Caco-2 (cell line): Measurements from ENCODE around the gene SERPINB13. TPM values are rescaled to one million over a fixed set of nuclear protein-coding genes. Genes with fewer than 3 reads are reported as not detected.

Experiments
- BruUV-seq: library from RNA; stranded (reverse); fragments of 400-500 nt; replicated peaks from 2 replicates; lab custom pipeline; 2021; lab: Mats Ljungman, UMichigan
- CTCF ChIA-PET: fragments of 300-600 bp; sonication (Branson Sonifier 250); formaldehyde crosslinking; loops from one replicate; lab custom pipeline; 2022; ENCODE audit warnings: antibody characterized with exemption; lab: Charles Lee
- POLR2A ChIA-PET: fragments of 300-600 bp; sonication (Branson Sonifier 250); formaldehyde crosslinking; loops from one replicate; lab custom pipeline; 2022; ENCODE audit warnings: antibody characterized with exemption; lab: Charles Lee
- DNase-seq, 2 experiments: peaks; one replicate each; pipeline versions ENCODE4 v3.0.0 to v3.0.0-alpha.2; 2020 to 2022
- H3K27me3 ChIP-seq: replicated peaks from 2 replicates; pipeline ENCODE4 v1.6.0; 2011; ENCODE audit warnings: low read length; ENCODE audit not compliant: control insufficient read depth, insufficient read depth
- H3K36me3 ChIP-seq: 2 replicates; pipeline ENCODE4 v1.5.1; 2011; ENCODE audit warnings: low read length; ENCODE audit not compliant: control insufficient read depth, insufficient read depth
- H3K4me1 ChIP-seq: fragments of 250-450 bp; sonication (Bioruptor Pico); 2 replicates; pipeline ENCODE4 v1.5.1; 2020; ENCODE audit warnings: mild to moderate bottlenecking
- H3K4me3 ChIP-seq: 2 replicates; pipeline ENCODE4 v1.5.1; 2011; ENCODE audit warnings: low read depth, mild to moderate bottlenecking, control low read depth, low read length
- H3K9me3 ChIP-seq: fragments of 250-450 bp; sonication (Bioruptor Pico); 2 replicates; pipeline ENCODE4 v1.5.1; 2020; ENCODE audit warnings: mild to moderate bottlenecking, moderate library complexity
- H3K27ac Mint-ChIP-seq: one replicate; pipeline ENCODE4 v1.8.0; 2022; ENCODE audit warnings: mixed read lengths; ENCODE audit not compliant: unreplicated experiment
- H3K27me3 Mint-ChIP-seq: one replicate; pipeline ENCODE4 v1.8.0; 2022; ENCODE audit warnings: mixed read lengths; ENCODE audit not compliant: insufficient read depth, unreplicated experiment
- H3K36me3 Mint-ChIP-seq: one replicate; pipeline ENCODE4 v1.8.0; 2022; ENCODE audit warnings: mild to moderate bottlenecking, mixed read lengths; ENCODE audit not compliant: insufficient read depth, unreplicated experiment
- H3K4me1 Mint-ChIP-seq: one replicate; pipeline ENCODE4 v1.8.0; 2022; ENCODE audit warnings: low read depth, mixed read lengths; ENCODE audit not compliant: unreplicated experiment
- H3K4me3 Mint-ChIP-seq: one replicate; pipeline ENCODE4 v1.8.0; 2022; ENCODE audit warnings: mild to moderate bottlenecking, moderate library complexity, mixed read lengths; ENCODE audit not compliant: unreplicated experiment
- H3K9me3 Mint-ChIP-seq: one replicate; pipeline ENCODE4 v1.8.0; 2022; ENCODE audit warnings: mixed read lengths; ENCODE audit not compliant: unreplicated experiment
- CTCF ChIP-seq, 2 experiments: fragments of 200-600 bp in 1 of 2; IDR thresholded peaks; 1 replicate in 1 of 2; 2 replicates in 1 of 2; pipeline versions ENCODE4 v1.5.1 to v1.8.0; 2011 to 2022; ENCODE audit warnings: antibody characterized with exemption in 1 of 2, control low read depth in 1 of 2, inconsistent platforms in 1 of 2, low read depth in 1 of 2, low read length in 1 of 2, mild to moderate bottlenecking in 1 of 2, moderate library complexity in 1 of 2; ENCODE audit not compliant: insufficient read depth in 1 of 2, severe bottlenecking in 1 of 2, unreplicated experiment in 1 of 2
- intact Hi-C: fragments of 100-400 bp; cut with micrococcal nuclease; formaldehyde crosslinking; loops from one replicate; pipeline ENCODE4 v1.10.0; 2022; ENCODE audit not compliant: unreplicated experiment
- total RNA-seq: library from RNA; stranded (reverse); gene quantifications from 2 replicates; pipeline ENCODE4 v1.2.3, GENCODE V29; 2022

SERPINB13 gene
- total RNA-seq, 1 experiment from 2014 or later = not detected

- H3K4me3 ChIP-seq = no peak overlapping the region
- no peak for DNase-seq
- no peak overlapping the region for H3K27ac Mint-ChIP-seq
- TF ChIP-seq CTCF (IDR thresholded peaks at IDR 0.05; ENCODE audit: insufficient read depth in 1 of 2, low read depth in 1 of 2, low read length in 1 of 2, severe bottlenecking in 1 of 2, unreplicated experiment in 1 of 2) = no peak
- no peaks in the 10 kb centered on the region for H3K27me3 Mint-ChIP-seq
- no peaks in the 10 kb centered on the region for H3K4me1 Mint-ChIP-seq
- H3K4me3 Mint-ChIP-seq = no peak overlapping the region
- no peaks in the 10 kb centered on the region for H3K4me1 ChIP-seq
- no peaks in the 10 kb centered on the region for H3K36me3 Mint-ChIP-seq
- CTCF ChIA-PET = no interaction called here
- POLR2A ChIA-PET = no interaction called here
- intact Hi-C loops = no loop called here
- no TSS peak for BruUV-seq
- H3K9me3 ChIP-seq = no peaks in the 10 kb centered on the region
- no peaks in the 10 kb centered on the region for H3K36me3 ChIP-seq
- no peaks in the 10 kb centered on the region for H3K9me3 Mint-ChIP-seq
- no peaks in the 10 kb centered on the region for H3K27me3 ChIP-seq
These were observed 4.6 kb downstream of the SERPINB13 start for GRCh38 chr18:63591725-63592124.

GRCh38 chr18:63592471-63592870 lies 5.3 kb downstream of the SERPINB13 start:
- DNase-seq = no peak
- TF ChIP-seq CTCF (IDR thresholded peaks at IDR 0.05; ENCODE audit: insufficient read depth in 1 of 2, low read depth in 1 of 2, low read length in 1 of 2, severe bottlenecking in 1 of 2, unreplicated experiment in 1 of 2) = no peak
- Mint-ChIP-seq H3K4me1 (no peaks in the 10 kb centered on the region), H3K36me3 (no peaks in the 10 kb centered on the region), H3K27ac (no peak overlapping the region), H3K27me3 (no peaks in the 10 kb centered on the region), H3K9me3 (no peaks in the 10 kb centered on the region), H3K4me3 (no peak overlapping the region)
- POLR2A ChIA-PET = no interaction called here
- no peaks in the 10 kb centered on the region for H3K9me3 ChIP-seq
- H3K27me3 ChIP-seq = no peaks in the 10 kb centered on the region
- CTCF ChIA-PET = no interaction called here
- intact Hi-C loops = no loop called here
- no peak overlapping the region for H3K4me3 ChIP-seq
- no peaks in the 10 kb centered on the region for H3K4me1 ChIP-seq
- H3K36me3 ChIP-seq = no peaks in the 10 kb centered on the region
- no TSS peak for BruUV-seq

- Histone ChIP-seq H3K4me3 (no peak overlapping the region), H3K9me3 (no peaks in the 10 kb centered on the region), H3K4me1 (no peaks in the 10 kb centered on the region), H3K27me3 (no peaks in the 10 kb centered on the region), H3K36me3 (no peaks in the 10 kb centered on the region)
- Mint-ChIP-seq H3K9me3 (no peaks in the 10 kb centered on the region), H3K27ac (no peak overlapping the region), H3K36me3 (no peaks in the 10 kb centered on the region), H3K27me3 (no peaks in the 10 kb centered on the region), H3K4me3 (no peak overlapping the region), H3K4me1 (no peaks in the 10 kb centered on the region)
- POLR2A ChIA-PET = no interaction called here
- CTCF ChIA-PET = no interaction called here
- no peak for TF ChIP-seq CTCF (IDR thresholded peaks at IDR 0.05; ENCODE audit: insufficient read depth in 1 of 2, low read depth in 1 of 2, low read length in 1 of 2, severe bottlenecking in 1 of 2, unreplicated experiment in 1 of 2)
- intact Hi-C loops = no loop called here
- no peak for DNase-seq
- no TSS peak for BruUV-seq
These were observed 9.8 kb downstream of the SERPINB13 start for GRCh38 chr18:63596964-63597363.
